ENCODE measurements around the gene TDP1.

DNA sequence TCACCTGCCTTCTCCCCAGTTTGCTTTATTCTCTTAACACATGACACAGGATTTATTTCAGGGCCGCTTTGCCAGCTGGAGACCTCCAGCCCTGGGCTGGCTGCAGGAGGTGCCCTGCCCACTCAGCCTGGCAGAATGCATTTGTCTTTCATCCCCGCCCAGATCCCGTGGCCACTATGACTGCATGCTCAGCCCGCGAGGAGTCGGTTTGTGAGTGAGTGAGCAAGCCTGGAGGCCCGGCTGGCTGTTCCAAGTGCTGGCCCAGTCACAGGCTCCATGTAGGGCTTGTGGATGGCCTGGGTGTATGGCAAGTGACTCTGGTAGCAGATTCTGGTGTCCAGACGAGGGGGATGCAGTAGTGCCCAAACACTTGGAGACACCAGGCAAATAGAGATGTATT is 2.1 kb downstream of the TDP1 start:
- TF ChIP-seq ZNF274 (IDR thresholded peaks at IDR 0.05; ENCODE audit: low read depth, low read length), result no peak
- no peak for TF ChIP-seq YY1 (IDR thresholded peaks at IDR 0.05; ENCODE audit: insufficient read depth, insufficient read length)
- no peak for TF ChIP-seq SUZ12 (IDR thresholded peaks at IDR 0.05; ENCODE audit: extremely low read depth, insufficient read depth, insufficient read length)
